T-cell (primary cell): ENCODE results near the gene MPPE1. TPM values are rescaled to one million over a fixed set of nuclear protein-coding genes. Genes with fewer than 3 reads are reported as not detected.

Source experiments
- ATAC-seq, 4 experiments: fragments of 200-7000 bp in 3 of 4; fragments of 150-1000 bp in 1 of 4; cut with Tn5 transposase; replicated peaks in 1 of 4; 1 replicate in 3 of 4; 2 replicates in 1 of 4; pipeline ENCODE4 v1.10.0; 2021; ENCODE audit warnings: moderate library complexity in 3 of 4, mild to moderate bottlenecking in 2 of 4, moderate number of reproducible peaks in 1 of 4
- CTCF ChIA-PET, 2 donors: fragments of 300-600 bp; sonication (Branson Sonifier 250); formaldehyde crosslinking; loops; one replicate each; lab custom pipeline; 2022; ENCODE audit warnings: antibody characterized with exemption in 2 of 2; lab: Charles Lee
- POLR2A ChIA-PET, 2 donors: fragments of 300-600 bp; sonication (Branson Sonifier 250); formaldehyde crosslinking; loops; one replicate each; lab custom pipeline; 2022; ENCODE audit warnings: antibody characterized with exemption in 2 of 2; lab: Charles Lee
- DNase-seq, 35 experiments: peaks; one replicate each; pipeline versions ENCODE4 v3.0.0 to v3.0.0-alpha.2; 2013 to 2023
- H3K27ac ChIP-seq: one replicate; pipeline ENCODE4 v1.5.1; 2013; ENCODE audit warnings: low read length
- H3K27me3 ChIP-seq, 2 experiments: replicated peaks in 1 of 2; 1 replicate in 1 of 2; 2 replicates in 1 of 2; pipeline versions ENCODE4 v1.6.1 to v1.7.0; 2013; ENCODE audit warnings: low read length in 1 of 2, mixed read lengths in 1 of 2; ENCODE audit not compliant: control insufficient read depth in 2 of 2, insufficient read depth in 2 of 2; ENCODE audit errors: extremely low read depth in 1 of 2
- H3K36me3 ChIP-seq, 2 donors: 1 replicate in 1 of 2; 2 replicates in 1 of 2; pipeline versions ENCODE4 v1.6.1 to v1.7.0; 2013; ENCODE audit warnings: low read length in 1 of 2; ENCODE audit not compliant: control insufficient read depth in 2 of 2, insufficient read depth in 1 of 2; ENCODE audit errors: extremely low read depth in 1 of 2
- H3K4me1 ChIP-seq, 2 experiments: 1 replicate in 1 of 2; 2 replicates in 1 of 2; pipeline versions ENCODE4 v1.6.1 to v1.7.0; 2013; ENCODE audit warnings: low read length in 2 of 2, mixed read lengths in 1 of 2; ENCODE audit not compliant: insufficient read depth in 2 of 2, control insufficient read depth in 1 of 2; ENCODE audit errors: extremely low read depth in 1 of 2
- H3K4me3 ChIP-seq, 2 donors: 1 replicate in 1 of 2; 2 replicates in 1 of 2; pipeline versions ENCODE4 v1.5.1 to v1.7.0; 2013; ENCODE audit warnings: mild to moderate bottlenecking in 2 of 2, low read length in 1 of 2, moderate library complexity in 1 of 2; ENCODE audit not compliant: control insufficient read depth in 1 of 2; ENCODE audit errors: extremely low read depth in 1 of 2
- H3K9me3 ChIP-seq: 2 replicates; pipeline ENCODE4 v1.7.0; 2013
- H3K27ac Mint-ChIP-seq, 2 donors: one replicate each; pipeline ENCODE4 v1.8.0; 2020 to 2021; ENCODE audit warnings: mild to moderate bottlenecking in 2 of 2, mixed read lengths in 2 of 2
- H3K27me3 Mint-ChIP-seq, 2 donors: one replicate each; pipeline ENCODE4 v1.8.0; 2021 to 2022; ENCODE audit warnings: mixed read lengths in 2 of 2
- H3K36me3 Mint-ChIP-seq: one replicate; pipeline ENCODE4 v1.8.0; 2021; ENCODE audit warnings: mixed read lengths
- H3K4me1 Mint-ChIP-seq, 3 donors: one replicate each; pipeline ENCODE4 v1.8.0; 2020 to 2022; ENCODE audit warnings: mixed read lengths in 3 of 3, mild to moderate bottlenecking in 1 of 3
- H3K4me3 Mint-ChIP-seq, 3 donors: one replicate each; pipeline ENCODE4 v1.8.0; 2020 to 2022; ENCODE audit warnings: mild to moderate bottlenecking in 3 of 3, mixed read lengths in 3 of 3, moderate library complexity in 3 of 3
- H3K9me3 Mint-ChIP-seq, 3 donors: one replicate each; pipeline ENCODE4 v1.8.0; 2020 to 2022; ENCODE audit warnings: mixed read lengths in 3 of 3
- WGBS: methylation state at CpG from one replicate; pipeline ENCODE4 v1.1.5; 2013; ENCODE audit warnings: missing lambda C conversion rate; ENCODE audit not compliant: insufficient coverage; 5-methylcytosine and 5-hydroxymethylcytosine counted together
- total RNA-seq, 35 experiments: library from RNA in 6 of 35; stranded (reverse) in 6 of 35; fragments of 120-200 nt in 1 of 35; gene quantifications; one replicate each; pipeline versions ENCODE4 v1.2.1 to v1.2.4 and lab custom pipeline; 2013 to 2026

Gene MPPE1
- total RNA-seq, 5 donors from 2014 or later (not counting 1 experiment from before 2014, with no cell fraction given), result 56.0 to 90.4 (median 77.2) TPM

DNA sequence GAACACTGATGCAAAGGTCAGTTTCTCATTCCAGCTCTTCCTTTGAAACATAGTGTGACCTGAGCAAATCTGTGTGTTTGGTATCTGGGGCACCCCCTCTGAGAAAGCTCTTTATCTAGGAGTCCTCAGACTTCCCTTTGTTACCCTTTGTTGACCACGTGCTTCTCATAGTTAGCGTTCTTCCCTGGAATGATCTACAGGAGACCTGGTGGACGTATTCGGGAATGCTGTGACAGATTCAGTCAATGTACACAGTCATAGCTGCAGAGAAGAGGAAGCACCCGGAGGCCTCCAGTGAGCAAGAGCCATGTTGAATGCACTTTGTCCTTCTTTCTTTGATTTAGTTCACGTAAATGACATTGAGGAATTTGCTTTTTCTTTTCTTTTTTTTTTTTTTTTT lies 67.6 kb downstream of the MPPE1 start:
- no peaks in the 10 kb centered on the region for H3K9me3 Mint-ChIP-seq
- H3K27me3 Mint-ChIP-seq, result no peaks in the 10 kb centered on the region
- CTCF ChIA-PET, result interaction anchor here (0.5 to 1.2 kb wide), 2 partner anchors 9 to 52 kb away, joined by 3 to 5 read pairs; no protein-coding TSS in a partner anchor
- no peaks in the 10 kb centered on the region for H3K9me3 ChIP-seq
- DNase-seq, result no peak
- H3K27me3 ChIP-seq, result no peaks in the 10 kb centered on the region
- H3K4me1 Mint-ChIP-seq, result no peaks in the 10 kb centered on the region
- POLR2A ChIA-PET, result no interaction called here
- H3K4me3 ChIP-seq, result no peak overlapping the region
- no peaks in the 10 kb centered on the region for H3K4me1 ChIP-seq
- H3K36me3 ChIP-seq, result no peaks in the 10 kb centered on the region
- no peak overlapping the region for H3K27ac Mint-ChIP-seq
- 61% methylated on average over 6 of the region's 6 CpGs for WGBS
- no peak overlapping the region for H3K4me3 Mint-ChIP-seq
- no peak overlapping the region for H3K27ac ChIP-seq
- ATAC-seq, result no peak
- H3K36me3 Mint-ChIP-seq, result no peaks in the 10 kb centered on the region

DNA sequence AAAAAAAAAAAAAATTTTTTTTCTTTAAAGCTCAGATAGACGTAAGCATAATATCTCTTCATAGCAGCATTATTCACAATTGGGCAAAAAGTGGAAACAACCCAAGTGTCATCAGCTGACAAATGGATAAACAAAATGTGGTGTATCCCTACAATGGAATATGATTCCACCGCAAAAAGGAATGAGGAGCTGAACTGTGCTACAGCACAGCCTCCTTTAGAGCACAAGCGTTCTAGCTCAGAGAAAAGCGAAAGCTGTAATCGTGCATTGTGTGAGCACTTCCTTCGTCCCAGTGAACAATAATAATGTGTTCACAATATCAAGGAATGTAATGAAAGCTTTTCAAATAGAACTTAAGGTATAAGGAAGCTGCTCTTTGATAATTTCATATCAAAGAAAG lies 68.6 kb downstream of the MPPE1 start:
- no peaks in the 10 kb centered on the region for H3K9me3 ChIP-seq
- CTCF ChIA-PET, result interaction anchor here in 1 of 2 donors (0.6 kb wide), 1 partner anchor 8 kb away, joined by 3 read pairs; no protein-coding TSS in a partner anchor
- WGBS, result 90% methylated on average over 4 of the region's 6 CpGs
- Mint-ChIP-seq H3K4me3 (no peak overlapping the region), H3K4me1 (no peaks in the 10 kb centered on the region), H3K27me3 (no peaks in the 10 kb centered on the region), H3K9me3 (no peaks in the 10 kb centered on the region), H3K27ac (no peak overlapping the region), H3K36me3 (no peaks in the 10 kb centered on the region)
- POLR2A ChIA-PET, result interaction anchor here in 1 of 2 donors (1.1 kb wide), 1 partner anchor 14 kb away, joined by 4 read pairs; no protein-coding TSS in a partner anchor
- ATAC-seq (no peak), DNase-seq (no peak)
- no peaks in the 10 kb centered on the region for H3K36me3 ChIP-seq
- H3K27ac ChIP-seq, result no peak overlapping the region
- no peaks in the 10 kb centered on the region for H3K4me1 ChIP-seq
- H3K27me3 ChIP-seq, result no peaks in the 10 kb centered on the region
- no peak overlapping the region for H3K4me3 ChIP-seq

- Histone ChIP-seq H3K36me3 (no peaks in the 10 kb centered on the region), H3K4me1 (no peaks in the 10 kb centered on the region), H3K27me3 (peaks cover 0 to 3% of the 10 kb centered on the region in 2 experiments), H3K27ac (no peak overlapping the region), H3K4me3 (no peak overlapping the region), H3K9me3 (no peaks in the 10 kb centered on the region)
- WGBS, result no CpG with 5 or more reads among the region's 5 CpGs
- ATAC-seq (no peak), DNase-seq (no peak)
- Mint-ChIP-seq H3K27me3 (peaks cover 0 to 4% of the 10 kb centered on the region in 2 donors), H3K36me3 (no peaks in the 10 kb centered on the region), H3K9me3 (no peaks in the 10 kb centered on the region), H3K4me1 (no peaks in the 10 kb centered on the region), H3K27ac (no peak overlapping the region), H3K4me3 (no peak overlapping the region)
- ChIA-PET CTCF (no interaction called here), POLR2A (no interaction called here)
Measured at GRCh38 chr18:11834772-11835171, 73.3 kb downstream of the MPPE1 start.

Other genes with a start within 250 kb of the MPPE1 start
- gene GNAL, start 219.1 kb downstream of the MPPE1 start, total RNA-seq, result under 1 TPM; 0.18 to 0.86 (median 0.38) TPM
- gene CHMP1B, start 56.9 kb downstream of the MPPE1 start, total RNA-seq, result 100 to 1,000 TPM in 1 of 5 donors, 10 to 100 TPM in 4; 41.5 to 105 (median 44.1) TPM
- 10 to 100 TPM in 1 of 5 donors, 1 to 10 TPM in 4; 3.1 to 12.2 (median 5.0) TPM for gene IMPA2, start 73.2 kb upstream of the MPPE1 start, total RNA-seq
- gene ANKRD62, start 185.5 kb upstream of the MPPE1 start, total RNA-seq, result not detected